GM12801 (cell line): ENCODE results near the gene PTPN2.

Experiments
- CTCF ChIP-seq: IDR thresholded peaks from one replicate; pipeline ENCODE4 v1.5.1; 2011; ENCODE audit warnings: control low read depth; ENCODE audit not compliant: insufficient read length; ENCODE audit errors: extremely low read depth

Gene PTPN2

GRCh38 chr18:12886498-12887126 is 2.6 kb upstream of the PTPN2 start:
- no peak for TF ChIP-seq CTCF

GRCh38 chr18:12885500-12885899 is 1.5 kb upstream of the PTPN2 start:
- no peak for TF ChIP-seq CTCF

- no peak for TF ChIP-seq CTCF
These were observed 628 bp upstream of the PTPN2 start for GRCh38 chr18:12884406-12885323.

GRCh38 chr18:12883372-12883683 is 709 bp downstream of the PTPN2 start:
- TF ChIP-seq CTCF = no peak

- no peak for TF ChIP-seq CTCF
These were observed 1.3 kb downstream of the PTPN2 start for GRCh38 chr18:12882453-12883371.

GRCh38 chr18:12880541-12880910 is 3.5 kb downstream of the PTPN2 start:
- no peak for TF ChIP-seq CTCF

- no peak for TF ChIP-seq CTCF
These were observed 4.0 kb downstream of the PTPN2 start for GRCh38 chr18:12879840-12880540.
